ENCODE data around the gene GREM1. TPM values are rescaled to one million over a fixed set of nuclear protein-coding genes. Genes with fewer than 3 reads are reported as not detected.

The GREM1 gene
- total RNA-seq, 4 donors from 2014 or later, result 10.9 to 42.3 (median 17.8) TPM

DNA sequence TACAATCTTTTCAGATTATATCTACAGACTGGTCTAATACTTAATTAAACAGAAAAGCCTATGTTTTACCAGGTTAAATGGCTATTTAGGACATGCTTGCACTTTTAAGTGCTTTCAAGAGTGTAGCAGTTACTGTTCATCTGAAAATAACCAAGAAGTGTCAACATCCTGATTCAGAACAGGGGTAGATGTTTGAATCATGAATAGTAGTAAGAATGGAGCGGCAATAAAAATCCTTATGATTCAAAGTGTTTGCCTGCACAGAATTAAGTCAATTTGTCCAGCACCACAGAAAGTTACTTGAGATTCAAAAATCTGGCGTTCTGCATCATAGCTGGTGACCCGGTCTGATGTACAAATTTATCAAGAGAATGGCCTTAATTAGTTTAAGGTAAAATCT is 48.3 kb downstream of the GREM1 start:
- no peaks in the 10 kb centered on the region for H3K4me1 ChIP-seq
- no peak overlapping the region for H3K4me3 ChIP-seq
- no peaks in the 10 kb centered on the region for H3K27me3 ChIP-seq
- WGBS, 2 donors (ENCODE audit: low coverage in 1 of 2), result 77 to 80% methylated on average over 2 to 3 of the region's 3 CpGs
- in situ Hi-C loops (cut with MboI; ENCODE audit: low pct_ligation_motif_present in 1 of 4, low pct_unique_long_range_greater_than_20kb in 1 of 4, low sequenced_read_pairs in 3 of 4) (no loop called here), intact Hi-C loops (cut with DNase I; ENCODE audit: low total_unique reads) (no loop called here)
- H3K27ac ChIP-seq, result no peak overlapping the region
- DNase-seq, result no peak
- no peaks in the 10 kb centered on the region for H3K36me3 ChIP-seq
- no peak for TF ChIP-seq POLR2A (IDR thresholded peaks at IDR 0.05)
- TF ChIP-seq EP300 (IDR thresholded peaks at IDR 0.05; ENCODE audit: low read depth), result no peak
- TF ChIP-seq POLR2AphosphoS5 (IDR thresholded peaks at IDR 0.05), result no peak
- TF ChIP-seq, protein P1, sequence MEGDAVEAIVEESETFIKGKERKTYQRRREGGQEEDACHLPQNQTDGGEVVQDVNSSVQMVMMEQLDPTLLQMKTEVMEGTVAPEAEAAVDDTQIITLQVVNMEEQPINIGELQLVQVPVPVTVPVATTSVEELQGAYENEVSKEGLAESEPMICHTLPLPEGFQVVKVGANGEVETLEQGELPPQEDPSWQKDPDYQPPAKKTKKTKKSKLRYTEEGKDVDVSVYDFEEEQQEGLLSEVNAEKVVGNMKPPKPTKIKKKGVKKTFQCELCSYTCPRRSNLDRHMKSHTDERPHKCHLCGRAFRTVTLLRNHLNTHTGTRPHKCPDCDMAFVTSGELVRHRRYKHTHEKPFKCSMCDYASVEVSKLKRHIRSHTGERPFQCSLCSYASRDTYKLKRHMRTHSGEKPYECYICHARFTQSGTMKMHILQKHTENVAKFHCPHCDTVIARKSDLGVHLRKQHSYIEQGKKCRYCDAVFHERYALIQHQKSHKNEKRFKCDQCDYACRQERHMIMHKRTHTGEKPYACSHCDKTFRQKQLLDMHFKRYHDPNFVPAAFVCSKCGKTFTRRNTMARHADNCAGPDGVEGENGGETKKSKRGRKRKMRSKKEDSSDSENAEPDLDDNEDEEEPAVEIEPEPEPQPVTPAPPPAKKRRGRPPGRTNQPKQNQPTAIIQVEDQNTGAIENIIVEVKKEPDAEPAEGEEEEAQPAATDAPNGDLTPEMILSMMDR (IDR thresholded peaks at IDR 0.05), result no peak
- H3K9me3 ChIP-seq, result no peaks in the 10 kb centered on the region

DNA sequence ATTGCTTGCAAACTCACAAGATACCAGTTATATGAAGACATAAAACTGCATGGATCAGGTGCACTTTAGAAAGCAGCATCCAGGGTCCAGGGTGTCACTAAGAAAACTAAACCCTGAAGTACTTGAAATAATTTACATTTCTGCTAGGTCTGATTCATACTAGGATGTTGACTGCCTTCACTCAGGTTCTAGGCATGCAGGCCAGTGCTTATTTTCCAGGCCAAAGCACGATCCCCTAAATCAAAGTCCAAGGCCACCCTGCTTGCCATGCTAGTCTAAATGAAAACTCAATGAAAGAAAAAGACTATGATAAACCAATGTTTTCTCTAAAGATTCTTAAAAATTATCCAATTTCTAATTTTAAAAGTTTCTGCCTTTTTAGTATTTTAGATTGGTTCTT is 49.4 kb downstream of the GREM1 start:
- Histone ChIP-seq H3K27ac (no peak overlapping the region), H3K27me3 (no peaks in the 10 kb centered on the region), H3K4me3 (no peak overlapping the region), H3K4me1 (no peaks in the 10 kb centered on the region), H3K9me3 (no peaks in the 10 kb centered on the region), H3K36me3 (no peaks in the 10 kb centered on the region)
- in situ Hi-C loops (cut with MboI; ENCODE audit: low pct_ligation_motif_present in 1 of 4, low pct_unique_long_range_greater_than_20kb in 1 of 4, low sequenced_read_pairs in 3 of 4), result no loop called here
- intact Hi-C loops (cut with DNase I; ENCODE audit: low total_unique reads), result no loop called here
- WGBS, 2 donors (ENCODE audit: low coverage in 1 of 2), result 86 to 90% methylated on average over 1 of the region's 1 CpG
- no peak for TF ChIP-seq POLR2A (IDR thresholded peaks at IDR 0.05)
- TF ChIP-seq, protein P1 (IDR thresholded peaks at IDR 0.05), result no peak
- no peak for TF ChIP-seq POLR2AphosphoS5 (IDR thresholded peaks at IDR 0.05)
- TF ChIP-seq EP300 (IDR thresholded peaks at IDR 0.05; ENCODE audit: low read depth), result no peak
- no peak for DNase-seq

DNA sequence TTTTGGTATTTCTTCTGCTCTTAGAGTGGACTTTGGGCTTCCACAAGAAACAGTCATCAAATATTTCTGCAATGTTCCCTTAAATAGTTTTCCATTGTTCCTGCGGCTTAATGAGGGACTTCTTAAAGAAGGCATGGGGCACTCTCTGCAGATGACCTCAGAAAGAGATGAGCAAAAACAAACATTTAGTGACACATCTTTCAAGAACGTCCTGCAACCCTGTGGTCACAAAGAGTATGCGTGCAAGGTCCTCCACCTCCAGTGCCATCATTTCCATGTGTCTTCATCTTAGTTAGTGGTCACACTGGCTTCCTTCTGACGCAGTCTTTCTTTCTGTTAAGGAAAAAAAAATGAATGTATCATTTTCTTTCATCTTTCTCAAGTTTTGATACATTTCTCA is 56.2 kb downstream of the GREM1 start:
- DNase-seq, result no peak
- H3K4me1 ChIP-seq, result no peaks in the 10 kb centered on the region
- H3K4me3 ChIP-seq, result no peak overlapping the region
- H3K27ac ChIP-seq, result no peak overlapping the region
- intact Hi-C loops (cut with DNase I; ENCODE audit: low total_unique reads), result no loop called here
- no peaks in the 10 kb centered on the region for H3K9me3 ChIP-seq
- H3K36me3 ChIP-seq, result peaks cover 0 to 7% (median 0%) of the 10 kb centered on the region in 4 donors
- TF ChIP-seq EP300 (IDR thresholded peaks at IDR 0.05; ENCODE audit: low read depth) (no peak), POLR2A (IDR thresholded peaks at IDR 0.05) (no peak), POLR2AphosphoS5 (IDR thresholded peaks at IDR 0.05) (no peak)
- TF ChIP-seq, protein P1 (IDR thresholded peaks at IDR 0.05), result no peak
- H3K27me3 ChIP-seq, result no peaks in the 10 kb centered on the region
- 84 to 92% methylated on average over 2 to 4 of the region's 4 CpGs for WGBS, 2 donors (ENCODE audit: low coverage in 1 of 2)
- in situ Hi-C loops (cut with MboI; ENCODE audit: low pct_ligation_motif_present in 1 of 4, low pct_unique_long_range_greater_than_20kb in 1 of 4, low sequenced_read_pairs in 3 of 4), result no loop called here

DNA sequence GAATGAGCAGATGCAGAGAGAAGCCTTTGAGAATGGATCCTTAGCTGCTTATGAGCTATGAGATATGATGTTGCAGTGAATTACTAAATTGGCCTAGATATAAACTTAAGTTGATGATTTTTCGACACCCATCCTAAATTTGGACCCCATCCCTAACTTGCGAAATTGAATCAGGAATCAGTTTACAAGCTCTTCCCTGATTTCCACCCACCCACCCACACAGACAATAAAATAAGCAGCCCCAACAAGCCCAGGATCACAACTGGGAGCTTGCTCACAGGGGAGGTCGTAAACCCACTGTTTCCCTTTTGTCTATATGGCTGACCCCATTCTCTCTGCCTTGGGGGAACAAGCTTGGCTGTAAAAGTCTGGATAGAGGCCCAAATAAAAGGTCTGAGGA is 57.3 kb downstream of the GREM1 start:
- Histone ChIP-seq H3K27ac (no peak overlapping the region), H3K27me3 (no peaks in the 10 kb centered on the region), H3K4me3 (no peak overlapping the region), H3K9me3 (no peaks in the 10 kb centered on the region), H3K36me3 (peaks cover 0 to 7% (median 0%) of the 10 kb centered on the region in 4 donors), H3K4me1 (no peaks in the 10 kb centered on the region)
- DNase-seq, result no peak
- no peak for TF ChIP-seq POLR2AphosphoS5 (IDR thresholded peaks at IDR 0.05)
- TF ChIP-seq, protein P1 (IDR thresholded peaks at IDR 0.05), result no peak
- TF ChIP-seq EP300 (IDR thresholded peaks at IDR 0.05; ENCODE audit: low read depth), result no peak
- no peak for TF ChIP-seq POLR2A (IDR thresholded peaks at IDR 0.05)
- in situ Hi-C loops (cut with MboI; ENCODE audit: low pct_ligation_motif_present in 1 of 4, low pct_unique_long_range_greater_than_20kb in 1 of 4, low sequenced_read_pairs in 3 of 4) (loop anchor here in 1 of 4 donors (25.0 kb wide), 1 partner anchor 88 kb away; no protein-coding TSS in a partner anchor), intact Hi-C loops (cut with DNase I; ENCODE audit: low total_unique reads) (no loop called here)
- WGBS, 2 donors (ENCODE audit: low coverage in 1 of 2), result 71 to 73% methylated on average over 2 to 3 of the region's 3 CpGs
